Right cardiac atrium (tissue), 5 donors: ENCODE data around the gene SEMA3C. TPM values are rescaled to one million over a fixed set of nuclear protein-coding genes. Genes with fewer than 3 reads are reported as not detected.

Source experiments
- ATAC-seq, 2 donors: fragments of 200-7000 bp; cut with Tn5 transposase; one replicate each; pipeline versions ENCODE4 v1.8.0 to v1.9.1; 2020; ENCODE audit warnings: moderate library complexity in 2 of 2, mild to moderate bottlenecking in 1 of 2
- DNase-seq, 3 donors: peaks; one replicate each; pipeline ENCODE4 v3.0.0-alpha.2; 2020
- H3K27ac ChIP-seq: one replicate; pipeline ENCODE4 v1.5.1; 2013; ENCODE audit warnings: mild to moderate bottlenecking, low read length, control low read depth, moderate library complexity
- H3K27me3 ChIP-seq: one replicate; pipeline ENCODE4 v1.6.1; 2013; ENCODE audit not compliant: control insufficient read depth, insufficient read depth
- H3K4me1 ChIP-seq: one replicate; pipeline ENCODE4 v1.6.1; 2013; ENCODE audit warnings: low read length; ENCODE audit not compliant: control insufficient read depth, insufficient read depth
- H3K4me3 ChIP-seq: one replicate; pipeline ENCODE4 v1.5.1; 2013; ENCODE audit warnings: low read length, control low read depth
- H3K9me3 ChIP-seq: one replicate; pipeline ENCODE4 v1.6.1; 2013; ENCODE audit warnings: low read length; ENCODE audit not compliant: control insufficient read depth
- WGBS: extraction: QIAGEN DNeasy Blood & Tissue Kit; methylation state at CpG from one replicate; pipeline ENCODE4 v1.1.7; 2013; 5-methylcytosine and 5-hydroxymethylcytosine counted together
- intact Hi-C, 4 donors: fragments of 100-400 bp; cut with DNase I; formaldehyde crosslinking; loops; one replicate each; pipeline versions ENCODE4 v1.11.0 to v1.14.0; 2022 to 2023
- long read RNA-seq, 4 donors: library from polyadenylated mRNA; unstranded; transcript quantifications; one replicate each; pipeline ENCODE4 v2.0.0, GENCODE V29; 2020 to 2021
- polyA plus RNA-seq: library from polyadenylated mRNA; stranded (reverse); fragments of 200-250 nt; gene quantifications from one replicate; pipeline ENCODE4 v1.2.3, GENCODE V29; 2013
- total RNA-seq, 4 donors: library from RNA; stranded (reverse); fragmentation: NEBNext Ultra II Directional; extraction: Animal tissue kit (Norgen Biotek cat#: 25700); gene quantifications; one replicate each; pipeline ENCODE4 v1.2.1, GENCODE V29; 2021
- donor health status: healthy with polysubstance abuse.
- donor health status: DM: no; HTN: yes; CAD: no.
- donor health status: DM: no; HTN: no; CAD: no.
- donor health status: DM: no; HTN: yes; CAD: no; lungs with severe emphysema.
- donor health status: DM: yes; HTN: yes; CAD: no.

SEMA3C gene
- total RNA-seq (10 to 100 TPM; 32.9 to 42.3 (median 41.0) TPM), polyA plus RNA-seq (10.1 TPM)
- long read RNA-seq, donor 1, full-length matches to known transcripts = 43 of 58 reads
- long read RNA-seq, donor 1, partial matches to known transcripts = 5 of 58 reads
- long read RNA-seq, donor 1, other reads (novel, unspliced or antisense) = 10 of 58 reads
- long read RNA-seq, donor 2, full-length matches to known transcripts = 18 of 23 reads
- long read RNA-seq, donor 2, partial matches to known transcripts = 1 of 23 reads
- long read RNA-seq, donor 2, other reads (novel, unspliced or antisense) = 4 of 23 reads
- long read RNA-seq, donor 3, full-length matches to known transcripts = 94 of 139 reads
- long read RNA-seq, donor 3, partial matches to known transcripts = 11 of 139 reads
- long read RNA-seq, donor 3, other reads (novel, unspliced or antisense) = 34 of 139 reads
- long read RNA-seq, donor 4, full-length matches to known transcripts = 19 of 30 reads
- long read RNA-seq, donor 4, partial matches to known transcripts = 3 of 30 reads
- long read RNA-seq, donor 4, other reads (novel, unspliced or antisense) = 8 of 30 reads

DNA sequence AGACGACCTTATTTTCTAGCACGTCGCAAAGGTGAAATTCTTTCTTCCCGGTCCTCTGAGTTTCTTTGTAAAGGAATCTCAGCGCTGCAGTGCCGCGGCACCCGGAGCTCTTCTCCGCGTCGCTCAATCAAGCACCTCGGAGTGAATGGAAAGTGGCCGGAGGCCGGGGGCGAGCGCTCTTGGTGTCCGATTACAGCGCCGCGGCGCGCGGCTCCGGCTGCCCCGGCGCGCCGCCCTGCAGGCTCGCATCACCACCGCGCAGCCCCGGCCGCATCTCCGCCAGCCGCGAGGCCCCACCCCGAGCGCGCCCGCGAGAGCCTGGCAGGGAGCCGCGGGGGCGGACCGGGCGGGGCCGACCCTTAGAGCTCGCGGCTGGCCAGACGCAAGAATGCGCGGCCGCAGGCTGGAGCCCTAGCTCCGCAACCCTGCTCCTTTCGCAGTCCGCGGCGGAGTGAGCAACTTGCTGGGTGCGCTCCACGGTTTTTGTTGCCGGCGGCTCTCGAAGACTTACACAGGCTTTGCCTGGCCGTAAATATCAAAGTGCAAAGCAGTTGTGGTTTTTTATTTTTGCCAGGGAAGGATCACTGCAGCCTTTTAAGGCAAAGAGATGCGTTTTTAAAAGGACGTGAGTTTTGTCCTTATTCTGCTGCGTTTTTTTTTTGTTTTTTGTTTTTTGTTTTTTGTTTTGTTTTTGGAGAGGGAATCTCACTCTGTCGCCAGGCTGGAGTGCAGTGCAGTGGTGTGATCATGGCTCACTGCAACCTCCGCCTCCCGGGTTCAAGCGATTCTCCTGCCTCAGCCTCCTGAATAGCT lies at the start of gene SEMA3C:
SEMA3C (minus strand) TSS at position 143 of the 813 bp plus-strand sequence. CDS start 2,270 bp downstream, outside the sequence.
- intact Hi-C loops = loop anchor here in 2 of 4 donors (10.0 kb wide), 2 partner anchors 336 to 546 kb away; no protein-coding TSS in a partner anchor
- peak; percentile 99 to 100 for ATAC-seq

DNA sequence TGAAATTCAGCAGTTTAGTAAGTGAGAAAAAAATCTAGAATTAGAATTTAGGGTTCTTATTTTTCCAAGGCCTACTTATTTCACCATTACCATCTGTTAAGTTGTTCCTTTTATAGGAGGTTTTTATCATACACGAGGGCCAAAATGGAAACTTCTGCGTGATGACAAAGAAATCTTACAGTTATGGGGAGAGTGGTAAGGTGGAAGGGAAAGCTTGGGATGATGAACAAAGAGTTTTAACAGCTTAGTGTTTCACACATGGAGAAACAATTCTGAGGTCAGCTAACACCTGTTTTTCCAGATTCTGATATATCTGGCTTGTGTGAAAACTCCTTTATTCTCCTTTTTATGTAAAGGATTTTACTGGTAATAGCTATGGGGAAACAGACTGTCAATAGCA lies 49.8 kb upstream of the SEMA3C start:
- H3K4me3 ChIP-seq = no peak overlapping the region
- no peak for DNase-seq
- intact Hi-C loops = no loop called here
- H3K27ac ChIP-seq = no peak overlapping the region
- 83% methylated on average over 2 of the region's 2 CpGs for WGBS
- no peaks in the 10 kb centered on the region for H3K4me1 ChIP-seq
- H3K9me3 ChIP-seq = no peaks in the 10 kb centered on the region
- no peaks in the 10 kb centered on the region for H3K27me3 ChIP-seq
- ATAC-seq = no peak

More for the DNA sequence above, at the start of gene SEMA3C:
- DNase-seq = peak; percentile 92 to 97 (median 96)
- Histone ChIP-seq H3K9me3 (no peaks in the 10 kb centered on the region), H3K4me1 (no peaks in the 10 kb centered on the region), H3K27ac (peak within 1 kb of the TSS; percentile 66), H3K4me3 (peak within 1 kb of the TSS; percentile 94), H3K27me3 (no peaks in the 10 kb centered on the region)
- 4% methylated on average over 71 of the region's 71 CpGs for WGBS

DNA sequence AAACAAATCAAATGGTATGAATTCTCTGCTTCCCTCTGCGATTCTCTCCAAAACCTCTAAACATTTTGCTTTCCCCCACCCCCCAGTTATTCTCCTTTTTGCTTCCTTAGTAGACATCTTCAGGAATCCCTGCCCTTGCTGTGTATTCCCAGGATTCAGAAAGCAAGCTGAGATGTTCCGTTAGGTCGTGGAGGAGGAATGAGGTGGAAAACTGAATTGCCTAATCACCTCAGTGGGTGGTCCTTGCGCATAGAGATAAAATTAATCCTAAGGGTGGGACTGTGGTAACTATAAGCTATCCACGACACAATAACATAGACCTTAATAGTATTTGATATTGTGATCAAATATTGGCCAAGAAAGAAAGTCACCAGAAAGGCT lies 49.1 kb upstream of the SEMA3C start:
- no peak for ATAC-seq
- Histone ChIP-seq H3K4me3 (no peak overlapping the region), H3K27ac (no peak overlapping the region), H3K27me3 (no peaks in the 10 kb centered on the region), H3K4me1 (no peaks in the 10 kb centered on the region), H3K9me3 (no peaks in the 10 kb centered on the region)
- intact Hi-C loops = no loop called here
- no peak for DNase-seq
- WGBS = 77% methylated on average over 5 of the region's 5 CpGs

DNA sequence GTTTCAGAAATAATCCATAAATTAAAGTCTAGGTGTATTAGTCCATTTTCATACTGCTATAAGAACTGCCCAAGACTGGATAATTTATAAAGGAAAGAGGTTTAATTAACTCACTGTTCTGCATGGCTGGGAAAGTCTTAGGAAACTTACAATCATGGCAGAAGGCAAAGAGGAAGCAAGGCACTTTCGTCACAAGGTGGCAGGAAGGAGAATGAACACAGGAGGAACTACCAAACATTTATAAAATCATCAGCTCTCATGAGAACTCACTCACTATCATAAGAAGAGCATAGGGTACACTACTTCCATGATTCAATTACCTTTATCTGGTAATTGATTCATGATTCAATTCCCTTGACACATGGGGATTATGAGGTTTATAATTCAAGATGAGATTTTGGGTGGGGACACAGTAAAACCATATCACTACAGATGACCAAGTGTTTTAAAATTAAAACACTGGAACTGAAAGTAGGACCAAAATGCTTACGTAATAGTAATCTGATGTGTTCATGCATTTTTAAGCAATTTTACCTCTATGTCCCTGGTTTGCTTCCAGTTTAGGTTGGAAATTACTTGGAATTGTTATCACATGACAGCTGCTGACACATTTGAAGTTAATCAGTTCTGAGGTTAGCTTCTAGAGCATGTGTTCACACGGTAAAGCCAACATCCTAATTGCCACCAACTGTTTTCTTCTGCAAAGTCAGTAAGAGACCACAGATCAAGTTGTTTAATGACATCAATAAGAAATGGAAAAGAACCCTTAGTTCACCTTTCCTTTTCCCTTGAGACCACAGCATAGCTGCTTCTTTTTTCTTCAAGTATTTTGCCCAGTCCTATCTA lies 48.4 kb upstream of the SEMA3C start:
- no peak for DNase-seq
- Histone ChIP-seq H3K27ac (no peak overlapping the region), H3K27me3 (no peaks in the 10 kb centered on the region), H3K4me3 (no peak overlapping the region), H3K4me1 (no peaks in the 10 kb centered on the region), H3K9me3 (no peaks in the 10 kb centered on the region)
- intact Hi-C loops = no loop called here
- 53% methylated on average over 3 of the region's 3 CpGs for WGBS
- ATAC-seq = no peak

DNA sequence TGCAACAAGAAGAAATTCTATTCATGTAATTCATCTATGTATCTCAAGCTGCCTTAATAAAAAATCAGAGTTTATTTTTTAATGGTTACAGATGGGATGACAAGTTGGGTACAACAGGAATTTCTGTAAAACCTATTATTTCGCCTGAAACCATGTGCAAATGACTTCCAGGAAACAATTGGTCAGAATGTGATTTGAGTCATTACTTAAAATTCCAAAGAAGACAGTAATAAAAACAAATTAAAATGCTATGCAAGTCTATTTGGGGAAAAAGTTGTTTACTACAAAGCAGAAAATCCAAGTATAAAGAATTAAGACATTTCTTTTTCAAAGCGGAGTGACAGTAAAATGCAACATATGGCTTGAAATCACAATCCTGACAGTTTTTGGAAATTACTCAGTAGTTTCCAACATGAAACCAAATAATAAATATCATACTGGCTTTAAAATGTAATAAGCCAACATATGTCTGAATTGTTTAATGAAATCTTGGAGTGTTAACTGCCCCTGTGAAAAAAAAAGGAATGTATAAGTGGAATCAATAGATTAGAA lies 41.5 kb upstream of the SEMA3C start:
- H3K27ac ChIP-seq = no peak overlapping the region
- no peaks in the 10 kb centered on the region for H3K27me3 ChIP-seq
- no peak for ATAC-seq
- no peaks in the 10 kb centered on the region for H3K4me1 ChIP-seq
- WGBS = 73% methylated on average over 2 of the region's 2 CpGs
- no peak overlapping the region for H3K4me3 ChIP-seq
- no peaks in the 10 kb centered on the region for H3K9me3 ChIP-seq
- DNase-seq = no peak
- intact Hi-C loops = no loop called here

DNA sequence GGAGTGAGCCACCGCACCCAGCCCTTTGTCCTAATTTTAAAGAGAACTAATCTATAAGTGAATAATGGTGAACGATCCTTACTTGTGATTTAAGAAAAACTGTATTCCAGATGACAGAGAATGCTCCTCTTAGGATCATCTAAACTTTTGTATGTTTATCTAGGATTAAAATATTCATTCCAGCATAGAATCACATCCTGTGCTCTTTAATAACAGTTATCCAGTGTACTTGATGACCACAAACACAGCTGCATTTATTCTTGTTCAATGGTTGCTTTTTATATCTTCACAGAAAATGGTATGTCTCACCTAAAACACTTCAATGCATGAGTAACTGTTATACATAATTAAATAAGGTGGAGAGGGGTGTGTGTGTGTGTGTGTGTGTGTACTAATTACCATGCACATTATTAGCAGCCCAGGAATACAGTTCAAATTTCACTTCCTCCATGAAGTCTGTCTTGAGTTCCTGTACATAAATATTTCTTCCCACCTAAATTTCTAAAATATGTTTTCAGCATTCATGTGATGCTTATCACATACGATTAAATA lies 38.5 kb upstream of the SEMA3C start:
- Histone ChIP-seq H3K27me3 (no peaks in the 10 kb centered on the region), H3K9me3 (no peaks in the 10 kb centered on the region), H3K4me3 (no peak overlapping the region), H3K4me1 (no peaks in the 10 kb centered on the region), H3K27ac (no peak overlapping the region)
- 86% methylated on average over 3 of the region's 3 CpGs for WGBS
- ATAC-seq (no peak), DNase-seq (no peak)
- intact Hi-C loops = no loop called here

DNA sequence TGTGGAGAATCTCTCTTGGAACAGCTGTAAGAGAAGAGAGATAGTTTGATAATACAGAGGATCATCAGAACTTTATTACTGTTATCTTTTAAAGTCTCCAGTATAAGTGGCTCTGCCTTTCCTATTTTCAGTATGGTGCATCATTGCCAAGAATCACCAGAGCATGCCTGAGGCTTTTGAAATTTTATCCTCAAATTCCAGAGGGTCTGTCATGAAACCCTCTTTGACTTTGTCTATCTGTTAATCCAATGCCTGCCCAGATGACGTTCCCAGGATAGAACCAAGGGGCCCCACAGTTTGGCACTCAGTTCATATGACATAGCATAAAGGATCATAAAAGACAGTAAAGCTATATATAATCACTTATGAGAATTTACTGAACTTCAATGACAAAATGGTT lies 35.3 kb upstream of the SEMA3C start:
- ATAC-seq = no peak
- Histone ChIP-seq H3K9me3 (no peaks in the 10 kb centered on the region), H3K4me3 (no peak overlapping the region), H3K4me1 (no peaks in the 10 kb centered on the region), H3K27me3 (no peaks in the 10 kb centered on the region), H3K27ac (no peak overlapping the region)
- DNase-seq = no peak
- intact Hi-C loops = no loop called here
- WGBS = 44% methylated on average over 1 of the region's 1 CpG

DNA sequence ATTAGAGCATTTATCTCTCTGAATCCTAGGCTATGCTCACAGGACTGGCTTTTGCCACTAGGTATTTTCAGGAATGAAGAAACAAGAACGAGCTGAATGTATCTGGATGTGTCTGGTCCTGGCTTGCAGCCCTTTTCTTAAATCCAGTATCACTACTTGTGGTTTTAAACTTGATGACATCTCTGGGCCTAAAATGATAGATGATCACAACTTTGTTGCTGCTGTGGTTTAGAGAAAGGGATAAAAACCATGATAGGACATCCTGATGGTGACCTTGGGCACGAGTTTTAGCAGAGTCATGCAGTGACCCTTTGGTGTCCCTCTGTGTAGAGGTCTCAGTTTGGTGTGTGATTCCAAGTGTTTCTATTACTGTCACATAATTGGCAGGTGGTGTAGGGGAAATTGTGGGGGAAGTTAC lies 31.7 kb upstream of the SEMA3C start:
- Histone ChIP-seq H3K4me3 (no peak overlapping the region), H3K9me3 (no peaks in the 10 kb centered on the region), H3K27me3 (no peaks in the 10 kb centered on the region), H3K4me1 (no peaks in the 10 kb centered on the region), H3K27ac (peak overlapping the region; percentile 21)
- 20% methylated on average over 2 of the region's 2 CpGs for WGBS
- intact Hi-C loops = no loop called here
- DNase-seq (no peak), ATAC-seq (peak; percentile 86 to 96)

DNA sequence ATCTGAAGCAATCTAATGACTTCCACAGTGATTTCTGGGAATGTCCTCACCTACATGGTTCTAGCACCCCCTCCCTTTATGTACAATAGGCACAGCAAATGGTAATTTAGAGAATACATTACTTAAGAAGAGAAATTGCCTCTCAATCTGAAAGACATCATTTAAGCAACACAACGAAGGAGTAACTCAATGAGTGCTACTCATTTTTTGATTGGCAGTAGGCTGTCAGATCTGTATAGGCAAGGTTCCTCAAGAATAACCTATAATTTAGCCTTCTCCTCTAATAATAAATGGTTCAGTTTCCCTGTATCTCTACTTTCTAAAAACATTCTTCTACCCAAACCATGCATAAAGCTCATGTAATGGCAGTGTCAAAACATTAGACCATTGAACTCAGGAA lies 30.6 kb upstream of the SEMA3C start:
- WGBS = 71% methylated on average over 1 of the region's 1 CpG
- no peak for ATAC-seq
- intact Hi-C loops = no loop called here

DNA sequence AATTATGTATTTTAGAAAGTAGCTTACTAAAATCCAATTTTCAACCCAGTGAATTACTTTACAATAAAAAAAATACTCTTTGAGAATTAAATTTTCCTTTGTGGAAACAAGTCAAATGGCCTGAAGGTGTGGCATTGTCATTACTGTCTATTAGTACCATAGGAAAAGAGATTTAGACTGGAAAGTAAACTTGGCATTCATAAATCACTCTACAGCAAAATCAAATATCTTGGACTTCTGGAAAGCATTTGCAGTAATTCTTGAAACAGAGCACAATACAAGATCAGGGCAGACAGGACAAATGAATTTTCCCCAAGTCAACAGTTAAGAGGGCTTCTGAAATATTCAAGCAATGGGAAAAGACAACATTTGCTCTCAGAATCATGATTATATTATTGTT lies 28.0 kb upstream of the SEMA3C start:
- Histone ChIP-seq H3K4me1 (no peaks in the 10 kb centered on the region), H3K27ac (no peak overlapping the region), H3K4me3 (no peak overlapping the region), H3K9me3 (no peaks in the 10 kb centered on the region), H3K27me3 (no peaks in the 10 kb centered on the region)
- ATAC-seq = no peak
- no peak for DNase-seq
- intact Hi-C loops = no loop called here

More for the DNA sequence above, 30.6 kb upstream of the SEMA3C start:
- Histone ChIP-seq H3K27ac (peak overlapping the region; percentile 26), H3K4me3 (no peak overlapping the region), H3K4me1 (no peaks in the 10 kb centered on the region), H3K9me3 (no peaks in the 10 kb centered on the region), H3K27me3 (no peaks in the 10 kb centered on the region)
- no peak for DNase-seq
